Rectal smooth muscle tissue (tissue), 1 donor: Measurements from ENCODE around the gene HLA-DQA1.
"Not testable (repeated sequence)": the region's sequence is repeated elsewhere in the genome, so short reads cannot be mapped to it uniquely, and the experiment has no call there.

ENCODE experiments used
- H3K27ac ChIP-seq: one replicate; pipeline ENCODE4 v1.7.0; 2013; ENCODE audit warnings: low read depth, low read length, inconsistent platforms
- H3K27me3 ChIP-seq: one replicate; pipeline ENCODE4 v1.7.0; 2013; ENCODE audit warnings: low read length; ENCODE audit not compliant: control insufficient read depth, insufficient read depth
- H3K36me3 ChIP-seq: one replicate; pipeline ENCODE4 v1.7.0; 2013; ENCODE audit warnings: low read length; ENCODE audit not compliant: control insufficient read depth, insufficient read depth
- H3K4me1 ChIP-seq: one replicate; pipeline ENCODE4 v1.7.0; 2013; ENCODE audit warnings: low read length; ENCODE audit not compliant: control insufficient read depth, insufficient read depth
- H3K4me3 ChIP-seq: one replicate; pipeline ENCODE4 v1.7.0; 2013; ENCODE audit warnings: low read length
- H3K9ac ChIP-seq: one replicate; pipeline ENCODE4 v1.7.0; 2013; ENCODE audit warnings: low read length

The HLA-DQA1 gene

DNA sequence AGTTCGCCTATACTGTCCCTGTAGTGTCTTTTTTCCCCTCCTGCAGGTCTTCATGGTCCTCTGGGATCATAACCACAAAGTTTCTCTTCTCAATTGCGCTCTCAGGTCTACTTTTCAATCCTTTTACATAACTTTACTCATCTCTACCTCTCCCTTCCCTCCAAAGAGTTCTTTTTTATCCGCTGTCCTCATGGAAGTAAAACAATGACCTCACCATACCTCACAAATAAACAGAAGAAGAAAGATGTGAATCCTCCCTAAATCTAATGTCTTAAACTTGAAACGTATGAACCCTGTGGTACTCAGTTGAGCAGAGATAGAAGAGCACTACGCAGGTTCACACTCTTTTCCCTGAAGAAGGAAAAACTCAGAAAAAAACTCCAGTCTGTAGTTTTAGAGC lies 12.1 kb upstream of the HLA-DQA1 start:
- Histone ChIP-seq H3K27ac (no peak overlapping the region), H3K4me1 (no peaks in the 10 kb centered on the region), H3K36me3 (no peaks in the 10 kb centered on the region), H3K27me3 (no peaks in the 10 kb centered on the region), H3K9ac (peak overlapping the region; percentile 21), H3K4me3 (no peak overlapping the region)

DNA sequence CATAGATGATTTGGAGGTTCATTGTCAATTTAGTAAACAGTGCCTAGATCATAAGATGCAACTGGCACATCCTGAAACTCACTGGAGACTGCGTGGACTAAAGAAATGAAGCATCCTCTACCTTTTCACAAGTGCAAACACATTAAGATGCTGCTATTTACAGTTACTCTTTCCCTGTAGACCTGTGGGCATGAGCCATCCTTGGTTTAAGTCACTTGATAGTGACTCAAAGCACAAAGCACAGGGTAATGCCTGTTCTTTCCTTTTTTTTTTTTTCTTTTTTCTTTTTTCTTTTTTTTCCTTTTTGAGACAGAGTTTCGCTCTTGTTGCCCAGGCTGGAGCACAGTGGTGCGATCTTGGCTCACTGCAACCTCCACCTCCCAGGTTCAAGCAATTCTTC lies 10.0 kb upstream of the HLA-DQA1 start:
- Histone ChIP-seq H3K27ac (no peak overlapping the region), H3K27me3 (no peaks in the 10 kb centered on the region), H3K4me3 (no peak overlapping the region), H3K36me3 (no peaks in the 10 kb centered on the region), H3K4me1 (no peaks in the 10 kb centered on the region), H3K9ac (no peak overlapping the region)

DNA sequence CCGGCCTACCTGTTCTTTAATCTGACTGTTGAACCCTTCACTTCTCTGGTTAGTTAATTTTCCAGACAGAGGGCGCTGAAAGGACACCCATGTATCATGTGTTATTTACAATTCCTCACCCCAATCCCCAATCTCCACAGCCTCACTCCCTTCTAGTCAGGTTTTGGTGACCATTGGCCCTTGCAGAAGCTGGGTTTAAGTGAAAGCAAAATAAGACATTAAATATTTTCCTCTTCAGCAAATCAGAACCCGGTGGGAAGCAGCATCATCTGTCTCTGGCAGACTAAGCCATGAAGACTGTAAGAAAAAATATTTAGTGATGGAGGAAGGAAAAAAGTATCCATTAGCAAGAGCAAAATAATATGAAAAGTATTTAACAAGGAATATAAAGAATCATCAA lies 9.4 kb upstream of the HLA-DQA1 start:
- Histone ChIP-seq H3K9ac (no peak overlapping the region), H3K27me3 (no peaks in the 10 kb centered on the region), H3K4me1 (no peaks in the 10 kb centered on the region), H3K36me3 (no peaks in the 10 kb centered on the region), H3K27ac (no peak overlapping the region), H3K4me3 (no peak overlapping the region)

DNA sequence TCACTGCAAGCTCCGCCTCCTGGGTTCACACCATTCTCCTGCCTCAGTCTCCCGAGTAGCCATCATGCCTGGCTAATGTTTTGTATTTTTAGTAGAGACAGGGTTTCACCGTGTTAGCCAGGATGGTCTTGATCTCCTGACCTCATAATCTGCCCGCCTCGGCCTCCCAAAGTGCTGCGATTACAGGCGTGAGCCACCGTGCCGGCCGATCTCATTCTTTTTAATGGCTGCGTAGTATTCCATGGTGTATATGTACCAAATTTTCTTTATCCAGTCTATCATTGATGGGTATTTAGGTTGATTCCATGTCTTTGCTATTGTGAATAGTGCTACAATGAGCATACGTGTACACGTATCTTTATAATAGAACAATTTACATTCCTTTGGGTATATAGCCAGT lies 7.4 kb upstream of the HLA-DQA1 start:
- H3K4me1 ChIP-seq, H3K4me3 ChIP-seq, H3K9ac ChIP-seq, H3K27ac ChIP-seq, H3K36me3 ChIP-seq, H3K27me3 ChIP-seq: not testable (repeated sequence)

DNA sequence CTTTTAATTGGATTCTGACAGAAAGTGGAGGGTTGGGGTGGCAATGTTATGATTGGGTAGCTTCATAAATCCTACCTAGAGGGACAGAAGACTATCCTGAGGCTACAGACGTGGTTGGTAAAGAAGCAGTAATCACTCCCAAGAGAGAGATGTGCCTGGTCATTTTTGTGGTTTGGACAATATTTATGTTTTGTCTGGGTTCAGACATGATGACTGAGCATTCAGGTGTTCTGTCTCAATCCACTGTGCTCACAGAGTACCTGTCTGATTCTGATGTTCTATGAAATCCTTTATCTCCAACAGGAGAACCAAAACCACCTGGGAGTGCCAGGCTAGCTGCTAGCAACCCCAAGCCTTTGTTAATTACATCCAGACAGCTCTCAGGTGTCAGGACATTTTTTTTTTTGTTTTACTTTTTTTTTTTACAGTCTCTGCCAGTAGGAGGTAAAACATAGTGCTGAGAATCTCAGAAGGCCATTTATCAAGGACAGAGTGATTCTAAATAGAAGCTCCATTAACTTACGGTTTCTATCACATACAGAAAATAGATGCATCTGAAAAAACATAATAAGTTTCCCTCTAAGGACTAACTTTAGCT lies 1.6 kb upstream of the HLA-DQA1 start:
- no peaks in the 10 kb centered on the region for H3K27me3 ChIP-seq
- H3K27ac ChIP-seq: no peak overlapping the region
- H3K9ac ChIP-seq: no peak overlapping the region
- no peak overlapping the region for H3K4me3 ChIP-seq
- no peaks in the 10 kb centered on the region for H3K4me1 ChIP-seq
- no peaks in the 10 kb centered on the region for H3K36me3 ChIP-seq

DNA sequence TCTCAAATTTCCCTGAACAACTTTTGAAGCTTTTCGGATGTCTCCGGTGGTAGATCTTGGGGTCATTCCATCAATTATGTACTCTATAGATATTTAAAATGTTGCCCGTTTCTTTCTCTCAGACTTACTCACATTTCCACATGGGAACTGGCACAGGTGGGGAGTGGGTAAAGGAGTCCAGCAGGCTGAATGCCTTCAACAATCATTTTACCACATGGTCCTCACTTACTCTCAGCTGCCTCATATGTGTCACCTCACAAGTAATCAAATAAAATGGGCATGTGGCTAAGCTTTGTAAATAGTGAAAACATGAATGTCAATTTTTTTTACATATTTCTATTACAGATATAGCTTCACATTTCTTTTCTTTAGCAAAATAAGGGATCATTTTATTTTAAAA lies 677 bp downstream of the HLA-DQA1 start:
- Histone ChIP-seq H3K4me1 (no peaks in the 10 kb centered on the region), H3K27me3 (no peaks in the 10 kb centered on the region), H3K4me3 (no peak overlapping the region), H3K36me3 (no peaks in the 10 kb centered on the region), H3K27ac (no peak overlapping the region), H3K9ac (no peak overlapping the region)

DNA sequence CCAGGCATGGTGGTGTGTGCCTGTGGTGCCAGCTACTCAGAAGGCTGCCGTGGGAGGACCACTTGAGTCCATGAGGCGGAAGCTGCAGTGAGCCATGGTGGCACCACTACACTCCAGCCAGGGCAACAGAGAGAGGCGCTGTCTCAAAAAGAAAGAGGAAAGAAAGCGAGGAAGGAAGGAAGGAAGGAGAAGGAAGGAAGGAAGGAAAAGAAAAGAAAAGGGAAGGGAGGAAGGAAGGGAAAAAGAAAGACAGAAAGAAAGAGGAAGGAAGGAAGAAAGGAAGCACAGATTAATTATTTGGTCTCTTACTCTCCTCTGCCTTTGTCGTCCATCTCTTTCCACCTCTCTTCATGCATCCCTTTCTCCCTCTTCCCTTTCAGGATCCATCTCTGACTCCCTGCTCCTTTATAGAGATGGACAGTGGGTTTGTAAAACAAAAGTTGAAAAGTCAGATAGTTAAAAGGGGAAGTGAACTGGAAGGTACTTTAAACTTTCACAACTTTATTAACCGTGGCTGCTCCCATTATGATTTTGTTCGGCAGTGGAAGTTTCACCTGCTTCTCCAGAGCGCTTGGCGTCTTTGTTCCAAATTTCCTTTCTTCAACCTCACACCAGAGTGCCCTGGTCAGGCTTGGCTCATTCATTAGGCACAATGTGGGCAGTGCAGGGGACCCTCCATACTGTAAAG lies 1.5 kb downstream of the HLA-DQA1 start:
- Histone ChIP-seq H3K4me1 (no peaks in the 10 kb centered on the region), H3K4me3 (no peak overlapping the region), H3K27me3 (no peaks in the 10 kb centered on the region), H3K36me3 (no peaks in the 10 kb centered on the region), H3K27ac (no peak overlapping the region), H3K9ac (no peak overlapping the region)

DNA sequence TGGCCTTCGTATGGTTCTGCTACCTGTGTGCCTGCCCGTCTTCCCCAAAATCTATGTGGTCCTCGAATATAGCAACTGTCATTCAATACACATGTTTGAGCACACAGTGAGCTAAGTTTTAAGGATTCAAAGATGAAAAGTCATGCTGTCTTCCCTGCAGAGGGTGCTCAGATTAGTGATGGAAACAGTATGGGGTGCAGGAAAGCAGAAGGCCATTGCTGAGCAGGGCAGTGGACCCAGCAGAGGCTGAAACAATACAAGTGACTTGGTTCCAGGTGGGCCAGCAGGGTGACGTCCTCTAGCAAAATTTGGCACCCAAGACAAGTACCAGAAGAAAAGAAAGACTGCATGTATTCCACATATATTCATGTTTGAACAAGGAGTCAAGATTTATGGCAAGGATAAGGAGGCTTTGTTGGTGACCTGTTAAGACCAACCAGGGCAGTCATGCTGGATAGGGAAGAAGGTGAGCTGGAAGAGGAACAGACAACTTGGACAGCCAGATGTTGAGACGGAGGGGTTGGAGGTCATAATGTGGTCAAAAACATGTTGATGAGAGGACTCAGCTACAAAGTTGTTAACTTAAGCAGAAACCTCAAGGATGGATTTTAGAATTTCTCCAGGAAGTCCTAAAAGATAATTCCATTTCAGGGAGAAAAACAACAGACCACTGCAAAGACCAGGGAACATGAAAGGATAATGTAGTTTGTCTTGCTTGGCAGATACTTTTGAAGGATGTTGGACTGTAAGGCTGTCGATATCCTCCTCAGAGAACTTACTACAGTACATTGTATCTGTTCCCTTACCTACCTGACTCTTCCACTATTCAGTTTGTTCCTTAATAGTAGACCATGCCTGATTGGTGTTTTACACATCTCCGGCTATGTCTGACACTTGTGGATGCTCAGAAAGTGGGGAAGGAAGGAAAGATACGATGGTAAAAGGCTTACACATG lies 2.5 kb downstream of the HLA-DQA1 start:
- no peak overlapping the region for H3K27ac ChIP-seq
- no peaks in the 10 kb centered on the region for H3K36me3 ChIP-seq
- H3K4me3 ChIP-seq: no peak overlapping the region
- H3K27me3 ChIP-seq: no peaks in the 10 kb centered on the region
- no peak overlapping the region for H3K9ac ChIP-seq
- no peaks in the 10 kb centered on the region for H3K4me1 ChIP-seq

DNA sequence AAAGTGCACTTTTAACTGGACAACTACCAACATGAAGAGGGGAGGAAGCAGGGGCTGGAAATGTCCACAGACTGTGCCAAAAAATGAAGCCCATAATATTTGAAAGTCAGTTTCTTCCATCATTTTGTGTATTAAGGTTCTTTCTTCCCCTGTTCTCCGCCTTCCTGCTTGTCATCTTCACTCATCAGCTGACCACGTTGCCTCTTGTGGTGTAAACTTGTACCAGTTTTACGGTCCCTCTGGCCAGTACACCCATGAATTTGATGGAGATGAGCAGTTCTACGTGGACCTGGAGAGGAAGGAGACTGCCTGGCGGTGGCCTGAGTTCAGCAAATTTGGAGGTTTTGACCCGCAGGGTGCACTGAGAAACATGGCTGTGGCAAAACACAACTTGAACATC lies 3.9 kb downstream of the HLA-DQA1 start:
- Histone ChIP-seq H3K9ac (no peak overlapping the region), H3K4me3 (no peak overlapping the region), H3K4me1 (no peaks in the 10 kb centered on the region), H3K27ac (no peak overlapping the region), H3K27me3 (no peaks in the 10 kb centered on the region), H3K36me3 (no peaks in the 10 kb centered on the region)

DNA sequence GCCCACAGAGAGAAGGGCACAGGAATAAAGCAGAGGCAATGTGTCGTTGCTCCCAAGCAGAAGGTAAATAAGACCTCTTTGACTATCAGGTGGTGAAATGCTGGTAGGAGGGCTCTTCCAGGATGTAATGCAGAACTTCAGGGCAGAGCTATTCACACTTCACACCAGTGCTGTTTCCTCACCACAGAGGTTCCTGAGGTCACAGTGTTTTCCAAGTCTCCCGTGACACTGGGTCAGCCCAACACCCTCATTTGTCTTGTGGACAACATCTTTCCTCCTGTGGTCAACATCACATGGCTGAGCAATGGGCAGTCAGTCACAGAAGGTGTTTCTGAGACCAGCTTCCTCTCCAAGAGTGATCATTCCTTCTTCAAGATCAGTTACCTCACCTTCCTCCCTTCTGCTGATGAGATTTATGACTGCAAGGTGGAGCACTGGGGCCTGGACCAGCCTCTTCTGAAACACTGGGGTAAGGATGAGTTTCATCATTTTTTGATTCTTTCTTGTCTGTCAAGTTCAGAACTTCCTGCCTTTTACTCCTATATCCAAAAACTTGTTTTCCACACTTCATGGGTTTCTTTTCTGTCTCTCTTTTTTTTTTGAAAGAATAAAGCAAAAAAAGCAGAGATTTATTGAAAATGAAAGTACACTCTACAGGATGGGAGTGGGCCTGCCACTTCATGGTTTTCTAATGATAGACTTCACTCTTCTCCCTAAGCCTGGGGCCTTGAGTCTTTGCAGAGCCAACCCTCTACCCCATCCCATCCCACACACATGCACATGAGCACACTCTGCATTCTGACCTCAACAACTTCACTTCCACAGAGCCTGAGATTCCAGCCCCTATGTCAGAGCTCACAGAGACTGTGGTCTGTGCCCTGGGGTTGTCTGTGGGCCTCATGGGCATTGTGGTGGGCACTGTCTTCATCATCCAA lies 4.8 kb downstream of the HLA-DQA1 start:
- not testable (repeated sequence) for H3K4me1 ChIP-seq, H3K36me3 ChIP-seq, H3K9ac ChIP-seq, H3K27ac ChIP-seq, H3K4me3 ChIP-seq, H3K27me3 ChIP-seq

DNA sequence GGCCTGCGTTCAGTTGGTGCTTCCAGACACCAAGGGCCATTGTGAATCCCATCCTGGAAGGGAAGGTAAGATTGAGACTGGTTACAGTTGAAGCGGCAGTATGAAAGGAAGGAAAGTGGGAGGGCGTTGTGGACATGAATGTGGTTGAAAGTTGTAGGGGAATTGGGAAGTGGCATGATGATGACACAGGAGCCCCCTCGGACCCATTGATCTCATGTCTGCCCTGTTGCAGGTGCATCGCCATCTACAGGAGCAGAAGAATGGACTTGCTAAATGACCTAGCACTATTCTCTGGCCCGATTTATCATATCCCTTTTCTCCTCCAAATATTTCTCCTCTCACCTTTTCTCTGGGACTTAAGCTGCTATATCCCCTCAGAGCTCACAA lies 5.5 kb downstream of the HLA-DQA1 start:
- Histone ChIP-seq H3K9ac (no peak overlapping the region), H3K4me3 (no peak overlapping the region), H3K4me1 (no peaks in the 10 kb centered on the region), H3K27me3 (no peaks in the 10 kb centered on the region), H3K36me3 (no peaks in the 10 kb centered on the region), H3K27ac (no peak overlapping the region)

DNA sequence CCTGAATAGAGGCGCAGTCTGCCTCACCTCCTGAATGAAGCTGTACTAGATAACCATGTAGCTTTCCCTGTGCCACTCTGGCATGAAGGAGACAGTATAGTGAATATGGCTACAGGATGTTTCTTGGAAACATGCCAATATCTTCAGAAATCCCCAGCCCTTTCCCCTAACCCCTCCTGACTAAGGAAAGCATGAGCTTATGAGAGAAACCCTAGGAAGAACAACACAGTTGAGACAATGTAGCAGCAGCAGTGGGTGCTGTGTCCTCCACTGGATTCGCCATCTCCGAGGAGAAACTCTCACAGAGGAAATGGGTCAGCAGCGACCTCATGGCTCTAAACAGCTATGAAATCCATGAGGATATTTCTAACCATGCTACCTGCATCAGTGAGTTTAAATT lies 6.7 kb downstream of the HLA-DQA1 start:
- H3K9ac ChIP-seq: no peak overlapping the region
- H3K36me3 ChIP-seq: no peaks in the 10 kb centered on the region
- H3K27ac ChIP-seq: no peak overlapping the region
- H3K27me3 ChIP-seq: no peaks in the 10 kb centered on the region
- H3K4me3 ChIP-seq: no peak overlapping the region
- H3K4me1 ChIP-seq: no peaks in the 10 kb centered on the region
